Naive thymus-derived CD4-positive, alpha-beta T cell (primary cell): ENCODE data around the gene SETD3. TPM values are rescaled to one million over a fixed set of nuclear protein-coding genes. Genes with fewer than 3 reads are reported as not detected.

Source experiments
- ATAC-seq: fragments of 150-1000 bp; cut with Tn5 transposase; 2 replicates; pipeline ENCODE4 v1.10.0; 2021; ENCODE audit warnings: mild to moderate bottlenecking, moderate library complexity
- CTCF ChIA-PET: fragments of 350-600 bp; sonication (Branson Sonifier 250); formaldehyde crosslinking; loops from one replicate; lab custom pipeline; 2021; ENCODE audit warnings: antibody characterized with exemption; lab: Charles Lee
- POLR2A ChIA-PET: fragments of 350-600 bp; sonication (Branson Sonifier 250); formaldehyde crosslinking; loops from one replicate; lab custom pipeline; 2021; ENCODE audit warnings: antibody characterized with exemption, inconsistent platforms; lab: Charles Lee
- DNase-seq, 9 donors: peaks; one replicate each; pipeline versions ENCODE4 v3.0.0 to v3.0.0-alpha.2; 2020 to 2022; ENCODE audit warnings: mixed read lengths in 1 of 9
- H3K27ac ChIP-seq: one replicate; pipeline ENCODE4 v1.7.0; 2013; ENCODE audit warnings: mild to moderate bottlenecking, low read depth, low read length, moderate library complexity
- H3K27me3 ChIP-seq, 2 donors: one replicate each; pipeline ENCODE4 v1.7.0; 2013; ENCODE audit warnings: low read length in 2 of 2, mild to moderate bottlenecking in 2 of 2, moderate library complexity in 2 of 2; ENCODE audit not compliant: control insufficient read depth in 2 of 2, insufficient read depth in 2 of 2
- H3K36me3 ChIP-seq, 3 experiments: 1 replicate in 2 of 3; 2 replicates in 1 of 3; pipeline ENCODE4 v1.7.0; 2013; ENCODE audit warnings: low read length in 3 of 3, mild to moderate bottlenecking in 3 of 3, moderate library complexity in 1 of 3; ENCODE audit not compliant: insufficient read depth in 3 of 3, control insufficient read depth in 2 of 3
- H3K4me1 ChIP-seq, 2 donors: one replicate each; pipeline ENCODE4 v1.7.0; 2013; ENCODE audit warnings: low read length in 2 of 2, mild to moderate bottlenecking in 2 of 2, moderate library complexity in 1 of 2; ENCODE audit not compliant: control insufficient read depth in 2 of 2, insufficient read depth in 2 of 2
- H3K4me3 ChIP-seq: 2 replicates; pipeline ENCODE4 v1.7.0; 2013; ENCODE audit warnings: mild to moderate bottlenecking, low read length
- H3K9me3 ChIP-seq, 3 experiments: 1 replicate in 2 of 3; 2 replicates in 1 of 3; pipeline ENCODE4 v1.7.0; 2013; ENCODE audit warnings: low read length in 3 of 3; ENCODE audit not compliant: control insufficient read depth in 2 of 3
- H3K27ac Mint-ChIP-seq, 9 donors: one replicate each; pipeline ENCODE4 v1.8.0; 2020 to 2022; ENCODE audit warnings: mixed read lengths in 9 of 9, mild to moderate bottlenecking in 8 of 9, moderate library complexity in 5 of 9, inconsistent platforms in 2 of 9
- H3K27me3 Mint-ChIP-seq, 5 donors: one replicate each; pipeline ENCODE4 v1.8.0; 2021 to 2022; ENCODE audit warnings: mixed read lengths in 5 of 5, mild to moderate bottlenecking in 1 of 5
- H3K36me3 Mint-ChIP-seq, 5 donors: one replicate each; pipeline ENCODE4 v1.8.0; 2020 to 2022; ENCODE audit warnings: mixed read lengths in 5 of 5, mild to moderate bottlenecking in 3 of 5, inconsistent platforms in 1 of 5
- H3K4me1 Mint-ChIP-seq, 7 donors: one replicate each; pipeline ENCODE4 v1.8.0; 2020 to 2022; ENCODE audit warnings: mixed read lengths in 7 of 7, mild to moderate bottlenecking in 3 of 7, inconsistent platforms in 1 of 7
- H3K4me3 Mint-ChIP-seq, 10 donors: one replicate each; pipeline ENCODE4 v1.8.0; 2020 to 2022; ENCODE audit warnings: mild to moderate bottlenecking in 10 of 10, mixed read lengths in 10 of 10, moderate library complexity in 6 of 10, inconsistent platforms in 2 of 10
- H3K9me3 Mint-ChIP-seq, 11 donors: one replicate each; pipeline ENCODE4 v1.8.0; 2020 to 2022; ENCODE audit warnings: mixed read lengths in 11 of 11, mild to moderate bottlenecking in 4 of 11, inconsistent platforms in 1 of 11, moderate library complexity in 1 of 11
- intact Hi-C, 2 donors: fragments of 100-400 bp; cut with micrococcal nuclease; formaldehyde crosslinking; loops; one replicate each; pipeline ENCODE4 v1.15.1; 2023
- polyA plus RNA-seq, 2 donors: library from polyadenylated mRNA; unstranded; fragments of 300-500 nt; fragmentation: Illumina TruSeq; gene quantifications; one replicate each; pipeline ENCODE4 v1.2.3, GENCODE V29; 2021
- total RNA-seq, 6 experiments: library from RNA in 5 of 6; stranded (reverse) in 5 of 6; gene quantifications; 1 replicate in 5 of 6; 2 replicates in 1 of 6; pipeline ENCODE4 v1.2.3 and lab custom pipeline; 2021 to 2026

Gene SETD3
- total and polyA plus RNA-seq, 7 experiments from 2014 or later = 32.2 to 59.4 (median 53.0) TPM

- H3K27me3 ChIP-seq = no peaks in the 10 kb centered on the region
- H3K4me1 ChIP-seq = peaks cover under 1 to 5% of the 10 kb centered on the region in 2 donors
- H3K4me3 Mint-ChIP-seq = no peak overlapping the region
- ATAC-seq (no peak), DNase-seq (no peak)
- no peaks in the 10 kb centered on the region for H3K9me3 Mint-ChIP-seq
- no peaks in the 10 kb centered on the region for H3K36me3 Mint-ChIP-seq
- H3K27ac Mint-ChIP-seq = no peak overlapping the region
- H3K4me3 ChIP-seq = no peak overlapping the region
- H3K27ac ChIP-seq = no peak overlapping the region
- H3K9me3 ChIP-seq = no peaks in the 10 kb centered on the region
- CTCF ChIA-PET = no interaction called here
- POLR2A ChIA-PET = interaction anchor here (0.7 kb wide), 1 partner anchor 31 kb away, joined by 3 read pairs; no protein-coding TSS in a partner anchor
- intact Hi-C loops = no loop called here
- no peaks in the 10 kb centered on the region for H3K27me3 Mint-ChIP-seq
- no peaks in the 10 kb centered on the region for H3K36me3 ChIP-seq
- H3K4me1 Mint-ChIP-seq = peaks cover 15 to 74% (median 63%) of the 10 kb centered on the region in 7 donors
These were observed 7.2 kb downstream of the SETD3 start for GRCh38 chr14:99473458-99473857.

GRCh38 chr14:99472937-99473336, 7.7 kb downstream of the SETD3 start:
- intact Hi-C loops = no loop called here
- Histone ChIP-seq H3K36me3 (no peaks in the 10 kb centered on the region), H3K9me3 (no peaks in the 10 kb centered on the region), H3K27me3 (no peaks in the 10 kb centered on the region), H3K4me1 (peaks cover 3 to 6% of the 10 kb centered on the region in 2 donors), H3K27ac (no peak overlapping the region), H3K4me3 (no peak overlapping the region)
- POLR2A ChIA-PET = interaction anchor here (0.7 kb wide), 1 partner anchor 31 kb away, joined by 3 read pairs; no protein-coding TSS in a partner anchor
- Mint-ChIP-seq H3K36me3 (no peaks in the 10 kb centered on the region), H3K9me3 (no peaks in the 10 kb centered on the region), H3K27ac (no peak overlapping the region), H3K4me3 (peak overlapping the region in 1 of 10 donors; percentile 9), H3K4me1 (peaks cover 14 to 74% (median 63%) of the 10 kb centered on the region in 7 donors), H3K27me3 (no peaks in the 10 kb centered on the region)
- ATAC-seq (no peak), DNase-seq (no peak)
- CTCF ChIA-PET = no interaction called here

GRCh38 chr14:99471731-99472130, 8.9 kb downstream of the SETD3 start:
- POLR2A ChIA-PET = interaction anchor here (0.9 to 1.4 kb wide), 2 partner anchors 9 to 13 kb away, joined by 3 read pairs; partner anchors contain the start of genes CCNK and SETD3
- H3K27ac ChIP-seq = no peak overlapping the region

GRCh38 chr14:99468836-99469592, 11.6 kb downstream of the SETD3 start:
- Mint-ChIP-seq H3K27me3 (no peaks in the 10 kb centered on the region), H3K27ac (peak overlapping the region in 3 of 9 donors; percentile 3 to 51 (median 38)), H3K36me3 (peaks cover 0 to 7% (median 0%) of the 10 kb centered on the region in 5 donors), H3K4me3 (peak overlapping the region in 4 of 10 donors; percentile 1 to 30 (median 27)), H3K9me3 (no peaks in the 10 kb centered on the region), H3K4me1 (peaks cover 16 to 83% (median 53%) of the 10 kb centered on the region in 7 donors)
- intact Hi-C loops = no loop called here
- H3K27me3 ChIP-seq = no peaks in the 10 kb centered on the region
- H3K4me3 ChIP-seq = no peak overlapping the region
- H3K36me3 ChIP-seq = peaks cover 0 to 15% (median 3%) of the 10 kb centered on the region in 3 experiments
- H3K9me3 ChIP-seq = no peaks in the 10 kb centered on the region
- DNase-seq (no peak), ATAC-seq (no peak)
- ChIA-PET CTCF (no interaction called here), POLR2A (no interaction called here)
- H3K27ac ChIP-seq = no peak overlapping the region
- H3K4me1 ChIP-seq = peaks cover 3 to 10% of the 10 kb centered on the region in 2 donors

More at GRCh38 chr14:99471731-99472130, 8.9 kb downstream of the SETD3 start:
- H3K4me1 ChIP-seq = peaks cover 3 to 10% of the 10 kb centered on the region in 2 donors
- ATAC-seq = no peak
- H3K27me3 ChIP-seq = no peaks in the 10 kb centered on the region
- no peaks in the 10 kb centered on the region for H3K36me3 ChIP-seq
- no peaks in the 10 kb centered on the region for H3K9me3 Mint-ChIP-seq
- intact Hi-C loops = no loop called here
- no peak for DNase-seq
- H3K4me1 Mint-ChIP-seq = peaks cover 16 to 80% (median 64%) of the 10 kb centered on the region in 7 donors
- H3K36me3 Mint-ChIP-seq = no peaks in the 10 kb centered on the region
- H3K27ac Mint-ChIP-seq = no peak overlapping the region
- H3K27me3 Mint-ChIP-seq = no peaks in the 10 kb centered on the region
- H3K4me3 ChIP-seq = no peak overlapping the region
- no peaks in the 10 kb centered on the region for H3K9me3 ChIP-seq
- CTCF ChIA-PET = no interaction called here
- H3K4me3 Mint-ChIP-seq = no peak overlapping the region

GRCh38 chr14:99468081-99468480, 12.6 kb downstream of the SETD3 start:
- ChIA-PET POLR2A (interaction anchor here (0.6 to 0.9 kb wide), 2 partner anchors 13 to 14 kb away, joined by 3 read pairs; partner anchors contain the start of genes CCNK and SETD3), CTCF (no interaction called here)
- peaks cover 0 to 16% (median 5%) of the 10 kb centered on the region in 5 donors for H3K36me3 Mint-ChIP-seq
- H3K27me3 Mint-ChIP-seq = no peaks in the 10 kb centered on the region
- H3K27ac Mint-ChIP-seq = peak overlapping the region in 5 of 9 donors; percentile 3 to 51 (median 14)
- intact Hi-C loops = no loop called here
- peak overlapping the region in 3 of 10 donors; percentile 24 to 28 (median 24) for H3K4me3 Mint-ChIP-seq
- DNase-seq (no peak), ATAC-seq (no peak)
- Histone ChIP-seq H3K36me3 (peaks cover 0 to 22% (median 10%) of the 10 kb centered on the region in 3 experiments), H3K9me3 (no peaks in the 10 kb centered on the region), H3K4me3 (no peak overlapping the region), H3K27ac (no peak overlapping the region), H3K27me3 (no peaks in the 10 kb centered on the region), H3K4me1 (peaks cover 3 to 10% of the 10 kb centered on the region in 2 donors)
- H3K4me1 Mint-ChIP-seq = peaks cover 16 to 83% (median 46%) of the 10 kb centered on the region in 7 donors
- no peaks in the 10 kb centered on the region for H3K9me3 Mint-ChIP-seq

- Histone ChIP-seq H3K27me3 (no peaks in the 10 kb centered on the region), H3K9me3 (no peaks in the 10 kb centered on the region), H3K4me3 (no peak overlapping the region), H3K36me3 (peaks cover 0 to 26% (median 10%) of the 10 kb centered on the region in 3 experiments), H3K4me1 (peaks cover 3 to 10% of the 10 kb centered on the region in 2 donors), H3K27ac (no peak overlapping the region)
- ATAC-seq = no peak
- POLR2A ChIA-PET = interaction anchor here (0.6 to 0.9 kb wide), 2 partner anchors 13 kb away, joined by 3 read pairs; partner anchors contain the start of genes CCNK and SETD3
- DNase-seq = no peak
- CTCF ChIA-PET = no interaction called here
- Mint-ChIP-seq H3K4me3 (peak overlapping the region in 1 of 10 donors; percentile 35), H3K36me3 (peaks cover under 1 to 18% (median 8%) of the 10 kb centered on the region in 5 donors), H3K9me3 (no peaks in the 10 kb centered on the region), H3K27me3 (no peaks in the 10 kb centered on the region), H3K4me1 (peaks cover 15 to 80% (median 42%) of the 10 kb centered on the region in 7 donors), H3K27ac (peak overlapping the region in 3 of 9 donors; percentile 14 to 80 (median 33))
- intact Hi-C loops = no loop called here
These were observed 13.2 kb downstream of the SETD3 start for GRCh38 chr14:99467336-99468078.
